BJ (cell line): Measurements from ENCODE around the gene SLC25A13. TPM values are rescaled to one million over a fixed set of nuclear protein-coding genes. Genes with fewer than 3 reads are reported as not detected.

Experiments
- CTCF ChIA-PET: fragments of 350-600 bp; formaldehyde crosslinking; extraction: SDS; loops from one replicate; lab custom pipeline; 2021; ENCODE audit warnings: antibody characterized with exemption, inconsistent platforms; lab: Yijun Ruan, JAX
- POLR2A ChIA-PET: fragments of 300-600 bp; sonication (Branson Sonifier 250); formaldehyde crosslinking; extraction: SDS; loops from one replicate; lab custom pipeline; 2021; ENCODE audit warnings: antibody characterized with exemption; lab: Charles Lee
- DNase-seq: peaks from one replicate; pipeline ENCODE4 v3.0.0-alpha.2; 2011; ENCODE audit warnings: low read depth
- H3K27me3 ChIP-seq: 2 replicates; pipeline ENCODE4 v1.6.0; 2011; ENCODE audit warnings: low read length; ENCODE audit not compliant: control insufficient read depth, insufficient read depth
- H3K36me3 ChIP-seq: 2 replicates; pipeline ENCODE4 v1.5.1; 2011; ENCODE audit warnings: low read length; ENCODE audit not compliant: control insufficient read depth, insufficient read depth
- H3K4me3 ChIP-seq: 2 replicates; pipeline ENCODE4 v1.5.1; 2011; ENCODE audit warnings: low read depth, mild to moderate bottlenecking, control low read depth, low read length
- CTCF ChIP-seq: IDR thresholded peaks from 2 replicates; pipeline ENCODE4 v1.5.1; 2011; ENCODE audit warnings: low read depth, mild to moderate bottlenecking, control low read depth, inconsistent platforms, low read length, moderate library complexity; ENCODE audit not compliant: insufficient read depth
- polyA plus RNA-seq: library from polyadenylated mRNA; depleted of rRNA; stranded (reverse); fragments of >200 nt; gene quantifications from 2 replicates; pipeline ENCODE4 v1.2.3, GENCODE V29; 2011

Gene SLC25A13
- polyA plus RNA-seq, 1 experiment, result 6.2 TPM

GRCh38 chr7:96277921-96278320, 44.0 kb downstream of the SLC25A13 start:
- Histone ChIP-seq H3K4me3 (no peak overlapping the region), H3K27me3 (no peaks in the 10 kb centered on the region), H3K36me3 (no peaks in the 10 kb centered on the region)
- CTCF ChIA-PET, result no interaction called here
- DNase-seq, result no peak
- TF ChIP-seq CTCF, result no peak
- POLR2A ChIA-PET, result no interaction called here

GRCh38 chr7:96276019-96276418, 45.9 kb downstream of the SLC25A13 start:
- POLR2A ChIA-PET, result no interaction called here
- no peak for DNase-seq
- no peaks in the 10 kb centered on the region for H3K27me3 ChIP-seq
- no peaks in the 10 kb centered on the region for H3K36me3 ChIP-seq
- CTCF ChIA-PET, result no interaction called here
- TF ChIP-seq CTCF, result no peak
- H3K4me3 ChIP-seq, result no peak overlapping the region

GRCh38 chr7:96273716-96274115, 48.2 kb downstream of the SLC25A13 start:
- POLR2A ChIA-PET, result no interaction called here
- H3K4me3 ChIP-seq, result no peak overlapping the region
- no peak for DNase-seq
- H3K27me3 ChIP-seq, result no peaks in the 10 kb centered on the region
- CTCF ChIA-PET, result interaction anchor here (1.2 kb wide), 1 partner anchor 14 kb away, joined by 3 read pairs; no protein-coding TSS in a partner anchor
- no peak for TF ChIP-seq CTCF
- no peaks in the 10 kb centered on the region for H3K36me3 ChIP-seq

GRCh38 chr7:96269246-96269994, 52.5 kb downstream of the SLC25A13 start:
- no peak overlapping the region for H3K4me3 ChIP-seq
- H3K36me3 ChIP-seq, result no peaks in the 10 kb centered on the region
- POLR2A ChIA-PET, result no interaction called here
- CTCF ChIA-PET, result no interaction called here
- H3K27me3 ChIP-seq, result no peaks in the 10 kb centered on the region
- DNase-seq, result no peak
- TF ChIP-seq CTCF, result no peak

- TF ChIP-seq CTCF, result no peak
- no peak for DNase-seq
- no peaks in the 10 kb centered on the region for H3K36me3 ChIP-seq
- ChIA-PET POLR2A (no interaction called here), CTCF (no interaction called here)
- H3K4me3 ChIP-seq, result no peak overlapping the region
- H3K27me3 ChIP-seq, result no peaks in the 10 kb centered on the region
These were observed 55.3 kb downstream of the SLC25A13 start for GRCh38 chr7:96266580-96266979.
